ENCODE measurements around the gene TMCC1. TPM values are rescaled to one million over a fixed set of nuclear protein-coding genes. Genes with fewer than 3 reads are reported as not detected.
A peak's percentile ranks its signal among the peaks of the same experiment; 100 is the strongest.
"Not testable (repeated sequence)": the region's sequence is repeated elsewhere in the genome, so short reads cannot be mapped to it uniquely, and the experiment has no call there.

Gene TMCC1
- total RNA-seq, 2 donors from 2014 or later, result 34.4 to 35.7 TPM

GRCh38 chr3:129908417-129908816 lies 14.9 kb upstream of the TMCC1 start:
- peak; percentile 65 for ATAC-seq
- no peak for DNase-seq
- intact Hi-C loops (cut with DNase I, micrococcal nuclease), result no loop called here

- DNase-seq; ATAC-seq; intact Hi-C loops (cut with DNase I, micrococcal nuclease): not testable (repeated sequence)
Measured at GRCh38 chr3:129901272-129901671, 7.8 kb upstream of the TMCC1 start.

- intact Hi-C loops (cut with DNase I, micrococcal nuclease), result no loop called here
- DNase-seq (no peak), ATAC-seq (no peak)
Measured at GRCh38 chr3:129897026-129897425, 3.5 kb upstream of the TMCC1 start.

GRCh38 chr3:129892857-129893580 lies 492 bp downstream of the TMCC1 start:
- intact Hi-C loops (cut with DNase I, micrococcal nuclease), result no loop called here
- DNase-seq (peak in 1 of 2 donors; percentile 74), ATAC-seq (peak; percentile 67)

GRCh38 chr3:129892486-129892856 lies 1.0 kb downstream of the TMCC1 start:
- intact Hi-C loops (cut with DNase I, micrococcal nuclease), result no loop called here
- no peak for ATAC-seq

GRCh38 chr3:129890891-129891290 lies 2.6 kb downstream of the TMCC1 start:
- ATAC-seq (peak; percentile 11), DNase-seq (no peak)
- intact Hi-C loops (cut with DNase I, micrococcal nuclease), result no loop called here

More at GRCh38 chr3:129892486-129892856, 1.0 kb downstream of the TMCC1 start:
- peak in 1 of 2 donors; percentile 40 for DNase-seq

GRCh38 chr3:129890125-129890524 lies 3.4 kb downstream of the TMCC1 start:
- ATAC-seq, result peak; percentile 19
- DNase-seq, result no peak
- intact Hi-C loops (cut with DNase I, micrococcal nuclease), result no loop called here

- no peak for ATAC-seq
- no peak for DNase-seq
- intact Hi-C loops (cut with DNase I, micrococcal nuclease), result no loop called here
Measured at GRCh38 chr3:129888771-129889170, 4.7 kb downstream of the TMCC1 start.

- ATAC-seq (no peak), DNase-seq (no peak)
- intact Hi-C loops (cut with DNase I, micrococcal nuclease), result no loop called here
Measured at GRCh38 chr3:129881261-129881660, 12.2 kb downstream of the TMCC1 start.

- intact Hi-C loops (cut with DNase I, micrococcal nuclease), result no loop called here
- no peak for DNase-seq
- no peak for ATAC-seq
Measured at GRCh38 chr3:129878355-129878754, 15.2 kb downstream of the TMCC1 start.

GRCh38 chr3:129874479-129874878 lies 19.0 kb downstream of the TMCC1 start:
- ATAC-seq; intact Hi-C loops (cut with DNase I, micrococcal nuclease); DNase-seq: not testable (repeated sequence)

- no peak for DNase-seq
- no peak for ATAC-seq
- intact Hi-C loops (cut with DNase I, micrococcal nuclease), result no loop called here
Measured at GRCh38 chr3:129868912-129869311, 24.6 kb downstream of the TMCC1 start.

- no peak for ATAC-seq
- intact Hi-C loops (cut with DNase I, micrococcal nuclease), result no loop called here
Measured at GRCh38 chr3:129867506-129868124, 25.9 kb downstream of the TMCC1 start.

GRCh38 chr3:129865806-129866205 lies 27.7 kb downstream of the TMCC1 start:
- ATAC-seq (no peak), DNase-seq (no peak)
- intact Hi-C loops (cut with DNase I, micrococcal nuclease), result no loop called here

More at GRCh38 chr3:129867506-129868124, 25.9 kb downstream of the TMCC1 start:
- DNase-seq, result no peak

- DNase-seq, result no peak
- no peak for ATAC-seq
- intact Hi-C loops (cut with DNase I, micrococcal nuclease), result no loop called here
Measured at GRCh38 chr3:129864519-129864918, 29.0 kb downstream of the TMCC1 start.

GRCh38 chr3:129859272-129859671 lies 34.2 kb downstream of the TMCC1 start:
- ATAC-seq (no peak), DNase-seq (no peak)
- intact Hi-C loops (cut with DNase I, micrococcal nuclease), result no loop called here

GRCh38 chr3:129857899-129858298 lies 35.6 kb downstream of the TMCC1 start:
- DNase-seq, result no peak

GRCh38 chr3:129856790-129857189 lies 36.7 kb downstream of the TMCC1 start:
- DNase-seq; ATAC-seq; intact Hi-C loops (cut with DNase I, micrococcal nuclease): not testable (repeated sequence)

More at GRCh38 chr3:129857899-129858298, 35.6 kb downstream of the TMCC1 start:
- ATAC-seq, result no peak
- intact Hi-C loops (cut with DNase I, micrococcal nuclease), result no loop called here

GRCh38 chr3:129855832-129856419 lies 37.6 kb downstream of the TMCC1 start:
- DNase-seq, result no peak
- intact Hi-C loops (cut with DNase I, micrococcal nuclease), result no loop called here
- ATAC-seq, result no peak

Measured in left colon (tissue), 2 donors.